HCT116 (cell line): ENCODE data around the gene KIF14. TPM values are rescaled to one million over a fixed set of nuclear protein-coding genes. Genes with fewer than 3 reads are reported as not detected.

Experiments
- ATAC-seq: fragments of 200-7000 bp; cut with Tn5 transposase; 2 replicates; pipeline ENCODE4 v1.9.1; 2020; ENCODE audit warnings: mild to moderate bottlenecking, moderate library complexity
- BruUV-seq: library from RNA; stranded (reverse); fragments of 400-500 nt; replicated peaks from 2 replicates; lab custom pipeline; 2021; lab: Mats Ljungman, UMichigan
- CTCF ChIA-PET: fragments of 300-600 bp; sonication (Branson Sonifier 250); formaldehyde crosslinking; loops from one replicate; lab custom pipeline; 2021; ENCODE audit warnings: antibody characterized with exemption; lab: Charles Lee
- POLR2A ChIA-PET: fragments of 300-600, 350-600 bp; sonication (Branson Sonifier 250); formaldehyde crosslinking; loops from one replicate; lab custom pipeline; 2021; ENCODE audit warnings: antibody characterized with exemption; lab: Charles Lee
- RAD21 ChIA-PET, 2 experiments: fragments of 300-600 bp; sonication (Branson Sonifier 250); formaldehyde crosslinking; loops; one replicate each; lab custom pipeline; 2023; ENCODE audit warnings: low total read pairs in 2 of 2; ENCODE audit not compliant: uncharacterized antibody in 2 of 2, unreplicated experiment in 2 of 2, low non-redundant PET in 1 of 2; lab: Charles Lee
- DNase-seq: peaks from one replicate; pipeline ENCODE4 v3.0.0-alpha.2; 2010; ENCODE audit warnings: low read depth, low spot score
- H2AFZ ChIP-seq: fragments of 200-600 bp; shearing (Covaris generic), sonication (generic); 2 replicates; pipeline ENCODE4 v1.6.1; 2017; ENCODE audit warnings: low read depth, mixed run types, mixed read lengths, antibody characterized with exemption, low read length; ENCODE audit not compliant: poor library complexity, severe bottlenecking
- H3K27ac ChIP-seq: 2 replicates; pipeline ENCODE4 v1.5.1; 2012; ENCODE audit warnings: low read depth, low read length
- H3K27me3 ChIP-seq: fragments of 200-600 bp; sonication (generic); 2 replicates; pipeline ENCODE4 v1.6.1; 2016; ENCODE audit warnings: mixed run types, low read length, mixed read lengths; ENCODE audit not compliant: insufficient read depth
- H3K36me3 ChIP-seq, 2 experiments: fragments of 200-500 bp in 1 of 2; fragments of 200-600 bp in 1 of 2; sonication (Bioruptor generic) in 1 of 2; sonication (generic) in 1 of 2; 2 replicates each; pipeline versions ENCODE4 v1.5.1 to v1.6.1; 2014 to 2016; ENCODE audit warnings: low read length in 2 of 2, inconsistent platforms in 1 of 2, mixed read lengths in 1 of 2, mixed run types in 1 of 2; ENCODE audit not compliant: insufficient read depth in 2 of 2, control insufficient read depth in 1 of 2
- H3K4me1 ChIP-seq, 2 experiments: fragments of 200-600 bp in 1 of 2; sonication (generic) in 1 of 2; 2 replicates each; pipeline versions ENCODE4 v1.5.1 to v1.6.1; 2012 to 2017; ENCODE audit warnings: low read length in 2 of 2, inconsistent platforms in 1 of 2, mild to moderate bottlenecking in 1 of 2, mixed read lengths in 1 of 2, mixed run types in 1 of 2, moderate library complexity in 1 of 2; ENCODE audit not compliant: insufficient read depth in 2 of 2, control insufficient read depth in 1 of 2
- H3K4me2 ChIP-seq: fragments of 200-600 bp; sonication (generic); 2 replicates; pipeline ENCODE4 v1.6.1; 2017; ENCODE audit warnings: mixed run types, low read length, mixed read lengths
- H3K4me3 ChIP-seq, 2 experiments: fragments of 200-600 bp in 1 of 2; sonication (generic) in 1 of 2; replicated peaks in 1 of 2; 2 replicates each; pipeline ENCODE4 v1.5.1; 2011 to 2016; ENCODE audit warnings: low read length in 2 of 2, control low read depth in 1 of 2, low read depth in 1 of 2, mild to moderate bottlenecking in 1 of 2, mixed read lengths in 1 of 2, mixed run types in 1 of 2
- H3K79me2 ChIP-seq: fragments of 200-600 bp; sonication (generic); 2 replicates; pipeline ENCODE4 v1.6.1; 2017; ENCODE audit warnings: mild to moderate bottlenecking, mixed run types, low read length, moderate library complexity, mixed read lengths; ENCODE audit not compliant: insufficient read depth
- H3K9ac ChIP-seq: fragments of 200-600 bp; sonication (generic); 2 replicates; pipeline ENCODE4 v1.6.1; 2016; ENCODE audit warnings: low read length, mixed read lengths
- H3K9me2 ChIP-seq: fragments of 200-600 bp; sonication (generic), shearing (Covaris generic); 2 replicates; pipeline ENCODE4 v1.6.1; 2017; ENCODE audit warnings: mixed run types, mild to moderate bottlenecking, moderate library complexity; ENCODE audit not compliant: insufficient read depth
- H3K9me3 ChIP-seq, 2 experiments: fragments of 200-500 bp in 1 of 2; fragments of 200-600 bp in 1 of 2; sonication (Bioruptor generic) in 1 of 2; sonication (generic) in 1 of 2; 2 replicates each; pipeline ENCODE4 v1.6.1; 2014 to 2017; ENCODE audit warnings: low read length in 2 of 2, mixed read lengths in 2 of 2, inconsistent platforms in 1 of 2, low read depth in 1 of 2, mild to moderate bottlenecking in 1 of 2, mixed run types in 1 of 2, moderate library complexity in 1 of 2; ENCODE audit not compliant: control insufficient read depth in 1 of 2, insufficient read depth in 1 of 2
- H4K20me1 ChIP-seq: fragments of 200-600 bp; sonication (generic), shearing (Covaris generic); 2 replicates; pipeline ENCODE4 v1.6.1; 2017; ENCODE audit warnings: mixed run types, mild to moderate bottlenecking, moderate library complexity; ENCODE audit not compliant: insufficient read depth
- CBX3 ChIP-seq: IDR thresholded peaks from 2 replicates; pipeline ENCODE4 v1.6.1; 2012; ENCODE audit warnings: low read depth
- CTCF ChIP-seq, 3 experiments: fragments of 200-600 bp in 1 of 3; sonication (generic) in 1 of 3; IDR thresholded peaks in 2 of 3; conservative IDR thresholded peaks in 1 of 3; 2 replicates each; pipeline ENCODE4 v1.5.1; 2012 to 2017; ENCODE audit warnings: low read depth in 2 of 3, low read length in 2 of 3, antibody characterized with exemption in 1 of 3, borderline replicate concordance in 1 of 3, control low read depth in 1 of 3, mild to moderate bottlenecking in 1 of 3, mixed read lengths in 1 of 3, mixed run types in 1 of 3, moderate library complexity in 1 of 3; ENCODE audit not compliant: insufficient read depth in 1 of 3
- EGR1 ChIP-seq: IDR thresholded peaks from 2 replicates; pipeline ENCODE4 v1.6.1; 2012; ENCODE audit warnings: low read depth
- JUND ChIP-seq: IDR thresholded peaks from 2 replicates; pipeline ENCODE4 v1.6.1; 2012
- MAX ChIP-seq: IDR thresholded peaks from 2 replicates; pipeline ENCODE4 v1.6.1; 2012
- POLR2A ChIP-seq: IDR thresholded peaks from 2 replicates; pipeline ENCODE4 v1.7.0; 2011; ENCODE audit warnings: borderline replicate concordance; ENCODE audit not compliant: insufficient read depth, insufficient read length; ENCODE audit errors: extremely low read depth
- RAD21 ChIP-seq: IDR thresholded peaks from 2 replicates; pipeline ENCODE4 v1.6.1; 2012; ENCODE audit warnings: low read depth, mild to moderate bottlenecking
- REST ChIP-seq: IDR thresholded peaks from 2 replicates; pipeline ENCODE4 v1.6.1; 2012; ENCODE audit warnings: low read depth
- SIN3A ChIP-seq: IDR thresholded peaks from 2 replicates; pipeline ENCODE4 v1.6.1; 2012; ENCODE audit warnings: low read depth
- SP1 ChIP-seq: IDR thresholded peaks from 2 replicates; pipeline ENCODE4 v1.6.1; 2012; ENCODE audit warnings: low read depth
- SRF ChIP-seq: IDR thresholded peaks from 2 replicates; pipeline ENCODE4 v1.6.1; 2012; ENCODE audit warnings: low read depth
- TCF7L2 ChIP-seq: IDR thresholded peaks from 2 replicates; pipeline ENCODE4 v1.7.0; 2011; ENCODE audit warnings: borderline replicate concordance, inconsistent platforms; ENCODE audit not compliant: insufficient read depth, insufficient read length; ENCODE audit errors: extremely low read depth
- YY1 ChIP-seq: IDR thresholded peaks from 2 replicates; pipeline ENCODE4 v1.6.1; 2011; ENCODE audit warnings: low read length, low read depth, moderate library complexity, mild to moderate bottlenecking; ENCODE audit not compliant: insufficient replicate concordance; ENCODE audit errors: extremely low read depth
- ZBTB33 ChIP-seq: IDR thresholded peaks from 2 replicates; pipeline ENCODE4 v1.6.1; 2011; ENCODE audit warnings: mild to moderate bottlenecking, low read length, moderate library complexity; ENCODE audit not compliant: insufficient replicate concordance; ENCODE audit errors: extremely low read depth
- intact Hi-C: fragments of 100-400 bp; cut with micrococcal nuclease; formaldehyde crosslinking; loops from 2 replicates; pipeline ENCODE4 v1.10.0; 2022
- total RNA-seq: library from RNA; stranded (reverse); gene quantifications from one replicate; pipeline ENCODE4 v1.2.1, GENCODE V29; 2021; ENCODE audit not compliant: unreplicated experiment

The KIF14 gene
- total RNA-seq, 1 experiment from 2014 or later = 21.8 TPM

GRCh38 chr1:200624679-200625335, 4.3 kb upstream of the KIF14 start:
- RAD21 ChIA-PET = no interaction called here
- H3K27me3 ChIP-seq = no peaks in the 10 kb centered on the region
- no peak for DNase-seq
- H3K36me3 ChIP-seq = no peaks in the 10 kb centered on the region
- intact Hi-C loops = loop anchor here (5.0 kb wide), 1 partner anchor 112 kb away; the partner anchor contains the start of gene CAMSAP2
- ATAC-seq = no peak
- CTCF ChIA-PET = no interaction called here
- H3K9ac ChIP-seq = no peak overlapping the region
- H3K27ac ChIP-seq = no peak overlapping the region
- H2AFZ ChIP-seq = peak overlapping the region; percentile 24
- no peak overlapping the region for H3K4me3 ChIP-seq
- H4K20me1 ChIP-seq = no peaks in the 10 kb centered on the region
- no TSS peak for BruUV-seq
- H3K4me1 ChIP-seq = peaks cover 0 to 9% of the 10 kb centered on the region in 2 experiments; a peak in 3 of 4 replicates
- TF ChIP-seq EGR1 = no peak
- no peak for TF ChIP-seq TCF7L2
- TF ChIP-seq SIN3A = no peak
- TF ChIP-seq CTCF (IDR thresholded peaks at IDR 0.05 in 2 of 3, conservative IDR thresholded peaks at IDR 0.05 in 1 of 3; ENCODE audit: borderline replicate concordance in 1 of 3, insufficient read depth in 1 of 3, low read depth in 2 of 3, low read length in 2 of 3) = no peak
- no peak for TF ChIP-seq CBX3
- no peak for TF ChIP-seq SP1
- no peak for TF ChIP-seq YY1
- no peak for TF ChIP-seq REST
- no peak for TF ChIP-seq MAX
- no peak for TF ChIP-seq RAD21
- TF ChIP-seq POLR2A = no peak
- no peak for TF ChIP-seq ZBTB33
- TF ChIP-seq SRF = no peak
- TF ChIP-seq JUND = no peak
- H3K79me2 ChIP-seq = peaks cover 6% of the 10 kb centered on the region
- H3K9me2 ChIP-seq = no peaks in the 10 kb centered on the region
- H3K4me2 ChIP-seq = no peak overlapping the region
- POLR2A ChIA-PET = no interaction called here
- H3K9me3 ChIP-seq = no peaks in the 10 kb centered on the region
